Non-pigmented ciliary epithelial cell (primary cell): ENCODE measurements around the gene KRTAP1-1.
"Not testable (repeated sequence)": the region's sequence is repeated elsewhere in the genome, so short reads cannot be mapped to it uniquely, and the experiment has no call there.

Source experiments
- DNase-seq: peaks from one replicate; pipeline ENCODE4 v3.0.0-alpha.2; 2010; ENCODE audit warnings: low read depth

The KRTAP1-1 gene, protein sequence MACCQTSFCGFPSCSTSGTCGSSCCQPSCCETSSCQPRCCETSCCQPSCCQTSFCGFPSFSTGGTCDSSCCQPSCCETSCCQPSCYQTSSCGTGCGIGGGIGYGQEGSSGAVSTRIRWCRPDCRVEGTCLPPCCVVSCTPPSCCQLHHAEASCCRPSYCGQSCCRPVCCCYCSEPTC

DNA sequence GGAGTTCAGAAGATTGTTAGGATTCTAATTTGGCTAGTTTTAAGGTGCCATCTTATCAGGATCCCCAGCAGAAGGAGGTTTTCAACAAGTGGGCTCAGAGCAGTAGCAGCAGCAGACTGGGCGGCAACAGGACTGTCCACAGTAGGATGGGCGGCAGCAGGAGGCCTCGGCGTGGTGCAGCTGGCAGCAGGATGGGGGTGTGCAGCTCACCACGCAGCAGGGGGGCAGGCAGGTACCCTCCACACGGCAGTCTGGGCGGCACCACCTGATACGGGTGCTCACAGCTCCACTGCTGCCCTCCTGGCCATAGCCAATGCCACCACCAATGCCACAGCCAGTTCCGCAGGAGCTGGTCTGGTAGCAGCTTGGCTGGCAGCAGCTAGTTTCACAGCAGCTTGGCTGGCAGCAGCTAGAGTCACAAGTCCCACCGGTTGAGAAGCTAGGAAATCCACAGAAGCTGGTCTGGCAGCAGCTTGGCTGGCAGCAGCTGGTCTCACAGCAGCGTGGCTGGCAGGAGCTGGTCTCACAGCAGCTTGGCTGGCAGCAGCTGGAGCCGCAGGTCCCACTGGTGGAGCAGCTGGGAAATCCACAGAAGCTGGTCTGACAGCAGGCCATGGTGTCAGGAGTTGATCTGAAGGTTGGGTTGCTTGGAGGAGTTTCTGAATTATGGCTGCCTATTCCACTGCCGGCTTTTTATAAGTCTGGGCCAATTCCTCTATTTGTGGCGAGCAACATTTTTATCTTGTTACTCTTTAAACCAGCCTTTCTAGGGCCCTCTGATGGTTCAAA is at the start of gene KRTAP1-1:
Gene KRTAP1-1 (minus strand): TSS at position 668 of the 789 bp plus-strand sequence. CDS start 53 bp downstream, at position 615.
- not testable (repeated sequence) for DNase-seq

DNA sequence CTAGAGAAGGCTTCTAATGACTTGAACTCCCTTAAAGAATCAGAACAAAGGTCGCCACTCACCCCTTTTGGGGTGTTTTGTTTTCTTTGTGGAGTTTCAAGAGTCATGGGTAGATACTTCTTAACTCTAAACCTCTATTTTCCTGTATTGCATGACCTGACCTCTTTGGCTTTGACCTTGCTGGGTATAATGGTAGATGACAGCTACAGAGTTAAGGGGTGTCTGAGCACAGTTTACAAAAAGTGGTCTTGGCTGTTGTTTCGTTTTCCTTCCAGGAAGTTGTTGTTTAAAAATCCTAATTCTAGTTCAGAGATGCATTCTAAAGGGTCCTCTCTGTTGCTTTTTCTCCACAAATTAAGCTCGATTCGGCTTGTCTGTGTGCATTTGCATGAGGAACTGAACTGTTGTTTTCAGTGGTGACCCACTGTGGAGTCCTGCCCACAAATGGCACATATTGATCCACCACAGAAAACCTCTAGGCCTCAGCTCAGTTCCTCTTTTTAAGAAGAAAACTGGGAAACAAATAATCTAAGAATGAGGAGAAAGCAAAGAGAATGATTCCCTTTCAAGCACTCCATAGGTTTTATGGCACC is 47.6 kb upstream of the KRTAP1-1 start:
- not testable (repeated sequence) for DNase-seq

DNA sequence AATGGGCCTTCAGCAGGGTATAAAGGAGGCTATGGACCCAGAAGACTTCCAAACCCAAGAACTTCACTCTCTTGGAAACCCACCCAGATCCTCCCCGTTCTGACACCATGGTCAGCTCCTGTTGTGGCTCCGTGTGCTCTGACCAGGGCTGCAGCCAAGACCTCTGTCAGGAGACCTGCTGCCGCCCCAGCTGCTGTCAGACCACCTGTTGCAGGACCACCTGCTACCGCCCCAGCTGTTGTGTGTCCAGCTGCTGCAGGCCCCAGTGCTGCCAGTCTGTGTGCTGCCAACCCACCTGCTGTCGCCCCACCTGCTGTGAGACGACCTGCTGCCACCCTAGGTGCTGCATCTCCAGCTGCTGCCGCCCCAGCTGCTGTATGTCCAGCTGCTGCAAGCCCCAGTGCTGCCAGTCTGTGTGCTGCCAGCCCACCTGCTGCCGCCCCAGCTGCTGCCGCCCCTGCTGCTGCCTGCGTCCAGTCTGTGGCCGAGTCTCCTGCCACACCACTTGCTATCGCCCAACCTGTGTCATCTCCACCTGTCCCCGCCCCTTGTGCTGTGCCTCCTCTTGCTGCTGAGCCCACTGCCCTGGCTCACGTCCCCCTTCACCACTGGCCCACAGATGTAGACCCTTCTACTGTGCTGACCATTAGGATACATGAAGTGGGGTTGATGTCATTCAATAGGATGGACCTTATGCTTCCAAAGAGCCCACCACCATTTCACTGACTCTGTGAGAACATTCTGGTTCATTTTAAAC is 43.0 kb upstream of the KRTAP1-1 start, which contains the start of gene KRTAP4-7:
Gene KRTAP4-7 (plus strand): TSS at position 51 of the 757 bp plus-strand sequence. CDS start 57 bp downstream, at position 108.
- DNase-seq = not testable (repeated sequence)

DNA sequence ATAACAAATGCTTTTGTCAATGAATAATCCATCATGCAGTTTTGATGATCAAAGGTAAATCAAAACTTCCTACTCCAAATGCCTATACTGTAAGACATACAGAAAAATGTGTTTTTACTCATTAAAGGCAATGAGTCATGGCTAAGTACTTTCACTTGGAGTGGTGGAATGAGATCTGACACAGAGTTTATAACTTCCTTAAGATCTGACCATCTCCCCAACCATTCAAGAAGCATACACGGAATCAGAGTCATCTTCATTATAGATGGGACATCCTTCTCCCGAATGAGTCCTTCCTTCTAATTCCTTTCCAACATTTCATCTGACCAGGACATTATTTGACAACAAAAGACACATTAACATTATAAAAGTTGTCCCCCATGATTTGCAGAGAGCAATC is 42.2 kb upstream of the KRTAP1-1 start:
- DNase-seq = not testable (repeated sequence)

DNA sequence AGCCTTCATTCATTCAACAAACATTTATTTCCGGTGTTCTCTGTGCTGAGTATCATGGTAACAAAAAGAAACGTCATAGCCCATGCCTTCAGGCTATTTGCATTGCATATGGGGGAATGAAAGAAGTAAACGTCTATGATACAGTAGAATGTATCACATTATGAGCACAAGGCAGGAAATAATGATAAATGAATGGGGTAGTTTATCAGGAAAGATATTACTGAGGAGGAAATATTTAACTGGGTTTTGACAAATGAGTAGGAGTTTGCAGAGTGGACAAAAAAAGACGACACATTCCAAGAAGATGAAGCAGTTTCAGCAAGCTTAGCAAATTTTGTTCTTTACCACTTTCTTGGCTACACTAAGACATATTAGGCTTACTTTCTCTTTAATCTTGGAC is 41.4 kb upstream of the KRTAP1-1 start:
- DNase-seq = no peak

DNA sequence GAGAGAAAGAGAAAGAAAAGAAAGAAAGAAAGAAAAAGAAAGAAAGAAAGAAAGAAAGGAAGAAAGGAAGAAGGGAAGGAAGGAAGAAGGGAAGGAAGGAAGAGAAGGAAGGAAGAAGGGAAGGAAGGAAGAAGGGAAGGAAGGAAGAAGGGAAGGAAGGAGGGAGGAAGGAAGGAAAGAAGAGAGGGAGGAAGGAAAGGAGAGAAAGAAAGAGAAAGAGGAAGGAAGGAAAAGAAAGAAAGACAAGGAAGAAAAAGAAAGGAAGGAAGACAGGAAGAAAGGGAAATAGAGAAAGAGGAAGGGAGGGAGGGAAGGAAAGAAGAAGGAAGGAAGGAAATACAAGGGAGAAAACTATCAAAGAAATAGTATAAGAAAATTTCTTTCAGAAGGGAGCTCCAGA is 35.5 kb upstream of the KRTAP1-1 start:
- no peak for DNase-seq

DNA sequence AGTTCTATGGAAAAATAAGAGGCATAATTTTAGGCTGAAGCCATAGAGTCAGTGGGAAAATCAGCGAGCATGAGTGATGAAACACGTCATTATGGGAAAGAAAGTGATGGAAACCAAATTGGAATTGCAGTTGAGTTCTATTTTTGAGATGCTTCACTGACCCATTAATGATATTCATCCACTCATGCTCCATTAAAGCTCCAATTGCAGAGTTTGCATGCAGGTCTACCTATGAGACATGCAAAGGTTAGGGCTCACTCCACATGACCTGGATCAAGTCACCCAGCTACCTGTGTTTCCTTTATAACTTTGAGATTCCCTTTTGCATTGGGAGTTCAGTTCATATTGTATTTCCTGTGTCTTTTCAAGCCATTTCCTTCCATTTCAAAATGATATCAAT is 32.4 kb upstream of the KRTAP1-1 start:
- DNase-seq = no peak

DNA sequence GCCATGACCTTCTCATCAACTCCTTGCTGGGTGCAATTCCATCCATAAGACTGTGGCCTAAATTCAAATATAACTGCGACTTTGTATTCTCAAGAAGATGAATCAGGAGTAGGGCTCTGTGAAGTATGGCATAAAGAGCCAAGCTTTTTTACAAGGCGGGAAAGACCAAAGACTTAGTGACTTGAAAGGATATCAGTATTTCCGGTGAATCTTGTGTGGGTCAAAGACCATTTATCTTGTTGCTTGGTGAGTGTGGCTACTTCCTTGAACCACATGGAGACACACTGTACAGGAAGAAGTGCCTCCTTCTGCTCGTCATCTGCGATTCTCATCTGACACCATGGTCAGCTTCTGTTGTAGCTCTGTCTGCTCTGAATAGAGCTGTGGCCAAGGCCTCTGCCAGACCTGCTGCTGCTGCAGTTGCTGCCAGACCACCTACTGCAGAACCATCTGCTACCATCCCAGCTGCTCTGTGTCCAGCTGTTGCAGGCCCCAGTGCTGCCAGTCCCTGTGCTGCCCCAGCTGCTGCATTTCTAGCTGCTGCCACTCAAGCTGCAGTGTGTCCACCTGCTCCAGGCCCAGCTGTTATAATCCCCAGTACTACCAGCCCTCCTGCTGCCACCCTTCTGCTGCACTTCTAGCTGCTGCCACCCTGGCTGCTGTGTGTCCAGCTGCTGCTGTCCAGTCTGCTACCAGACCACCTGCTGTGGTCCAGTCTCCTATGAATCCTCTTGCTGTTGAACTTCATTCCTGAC is 30.5 kb upstream of the KRTAP1-1 start:
- no peak for DNase-seq

DNA sequence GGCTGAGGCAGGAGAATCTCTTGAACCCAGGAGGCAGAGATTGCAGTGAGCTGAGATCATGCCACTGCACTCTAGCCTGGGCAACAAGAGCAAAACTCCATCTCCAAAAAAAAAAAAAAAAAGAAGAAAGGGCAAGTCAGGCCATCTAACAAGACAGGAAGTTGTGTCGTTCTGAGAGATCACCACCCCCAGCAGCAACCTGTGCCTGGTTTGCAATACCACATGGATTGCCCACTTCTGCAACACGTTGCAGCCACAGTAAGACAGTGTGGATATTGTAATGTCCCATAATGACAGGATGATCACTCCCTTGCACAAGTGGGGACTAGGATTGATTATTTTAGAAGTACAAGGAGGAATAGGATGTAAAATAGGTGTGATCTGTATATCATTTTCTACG is 27.8 kb upstream of the KRTAP1-1 start:
- DNase-seq = no peak

DNA sequence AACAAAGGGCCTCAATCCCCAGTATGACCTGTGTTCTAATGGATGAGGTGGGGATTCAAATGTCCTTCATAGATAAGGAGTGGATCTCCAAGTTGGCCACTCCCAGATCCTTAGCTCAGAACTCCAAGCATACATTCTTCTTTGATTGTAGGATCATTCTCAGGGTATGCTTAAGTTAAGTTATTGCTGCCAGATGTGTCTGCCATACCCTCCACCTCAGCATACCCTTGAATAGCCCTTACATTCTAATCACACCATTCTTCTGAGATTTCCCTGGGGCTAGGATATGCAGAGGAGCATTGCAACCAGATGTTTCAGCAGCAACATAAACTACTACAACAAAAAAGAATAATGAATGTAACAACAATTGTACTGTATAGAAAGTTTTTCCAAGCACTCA is 26.0 kb upstream of the KRTAP1-1 start:
- no peak for DNase-seq

DNA sequence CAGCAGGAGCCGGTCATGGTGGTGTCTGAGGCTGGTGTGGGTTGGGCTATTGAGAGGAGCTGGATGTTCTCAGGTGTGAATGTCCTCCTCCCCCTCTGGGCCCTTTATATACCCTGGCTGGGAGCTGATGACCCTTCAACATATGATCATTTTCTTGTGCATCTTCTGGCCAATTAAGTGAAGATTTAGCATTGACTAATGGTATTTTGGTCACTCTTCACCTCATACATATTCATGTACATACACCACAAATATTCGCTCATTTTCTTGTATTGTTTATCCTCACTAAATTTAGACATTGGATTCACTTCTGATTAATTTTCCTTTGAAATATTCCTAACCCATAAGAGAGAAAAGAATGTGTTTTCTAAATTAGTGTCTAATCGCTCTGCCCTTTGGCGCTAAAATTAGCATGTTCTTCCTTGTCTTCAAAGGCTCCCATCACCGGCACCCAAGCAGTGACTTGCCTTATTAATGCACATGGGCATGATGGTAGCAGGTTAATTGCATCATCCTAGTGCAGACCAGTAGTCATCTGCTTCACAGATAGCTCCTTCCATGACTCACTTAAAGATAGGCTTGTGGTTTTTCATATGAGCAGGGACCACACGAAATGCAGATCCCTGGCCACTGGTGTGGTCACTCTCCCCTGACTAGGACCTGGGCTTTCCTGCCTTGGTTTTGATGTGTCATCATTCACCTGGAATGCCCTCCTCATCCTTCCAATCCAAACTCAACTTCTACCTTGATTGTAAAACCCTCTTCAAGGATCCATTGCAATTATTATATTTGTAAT is 24.8 kb upstream of the KRTAP1-1 start, which contains the start of gene KRTAP2-4:
Gene KRTAP2-4 (minus strand): TSS at position 51 of the 796 bp plus-strand sequence. CDS start 34 bp downstream, at position 17.
- peak; percentile 79 for DNase-seq

DNA sequence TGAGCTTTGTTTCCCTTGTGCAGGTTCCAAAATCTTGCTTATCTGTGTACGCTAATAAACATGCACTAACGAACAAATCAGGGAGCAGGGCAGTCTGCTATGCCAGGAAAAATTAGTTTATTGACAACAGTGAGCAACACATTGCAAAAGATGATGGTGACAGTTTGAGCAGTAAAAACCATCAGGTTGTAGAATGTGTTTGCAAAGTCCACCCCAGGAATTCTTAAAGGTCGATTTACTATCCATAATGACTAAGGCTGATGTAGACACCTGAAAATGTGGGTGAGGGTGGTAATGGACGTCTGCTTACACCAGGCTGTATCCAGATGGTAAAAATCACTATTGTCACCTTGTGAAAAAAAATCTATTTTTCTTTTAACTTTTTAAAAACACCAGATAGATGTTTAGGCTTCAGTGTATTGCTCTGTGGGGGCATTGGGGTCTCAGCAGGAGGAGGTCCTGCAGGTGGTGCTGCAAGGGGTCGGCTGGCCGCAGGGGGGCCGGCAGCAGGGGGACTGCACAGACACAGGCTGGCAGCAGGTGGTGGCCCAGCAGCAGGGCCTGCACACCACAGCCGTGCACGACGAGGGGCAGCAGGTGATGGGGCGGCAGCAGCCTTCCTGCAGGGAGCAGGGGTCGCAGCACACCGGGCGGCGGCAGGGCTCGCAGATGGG is 23.9 kb upstream of the KRTAP1-1 start:
- not testable (repeated sequence) for DNase-seq

DNA sequence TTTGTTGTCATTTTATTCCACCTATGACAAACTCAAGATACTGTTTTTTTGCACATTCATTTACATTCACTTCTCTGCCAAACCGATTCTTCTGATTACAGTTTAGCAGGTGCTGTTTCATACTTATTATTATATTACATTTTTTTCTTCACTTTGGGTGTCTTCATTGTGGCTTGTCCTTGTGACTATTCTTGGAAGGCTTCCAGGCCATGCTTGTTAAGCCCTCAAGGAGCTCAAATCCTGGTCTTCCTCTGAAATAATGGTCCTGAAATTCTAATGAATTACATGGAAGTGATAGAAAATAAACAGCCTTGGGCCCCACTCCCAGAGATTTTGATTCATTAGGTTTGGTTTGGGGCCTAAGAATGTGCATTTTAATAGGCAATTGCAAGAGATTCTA is 23.1 kb upstream of the KRTAP1-1 start:
- DNase-seq = no peak

DNA sequence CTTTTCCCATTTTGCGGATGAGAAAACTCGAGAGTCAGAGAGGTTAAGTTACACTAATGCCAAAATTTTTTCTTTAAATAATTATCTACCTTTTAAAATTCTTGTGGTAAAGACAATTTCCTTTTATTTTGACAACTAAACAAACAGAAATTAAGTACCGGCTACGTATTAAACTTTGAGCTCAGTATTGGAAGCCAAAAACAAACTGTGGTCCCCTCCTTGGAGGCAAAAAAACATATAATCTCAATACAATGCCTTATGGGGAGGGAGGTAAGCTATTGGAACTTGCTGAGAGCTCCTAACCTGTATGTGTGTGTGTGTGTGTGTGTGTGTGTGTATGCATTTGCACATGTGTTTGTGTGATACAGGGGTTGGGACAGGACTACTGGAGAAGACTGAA is 22.2 kb upstream of the KRTAP1-1 start:
- DNase-seq = no peak

DNA sequence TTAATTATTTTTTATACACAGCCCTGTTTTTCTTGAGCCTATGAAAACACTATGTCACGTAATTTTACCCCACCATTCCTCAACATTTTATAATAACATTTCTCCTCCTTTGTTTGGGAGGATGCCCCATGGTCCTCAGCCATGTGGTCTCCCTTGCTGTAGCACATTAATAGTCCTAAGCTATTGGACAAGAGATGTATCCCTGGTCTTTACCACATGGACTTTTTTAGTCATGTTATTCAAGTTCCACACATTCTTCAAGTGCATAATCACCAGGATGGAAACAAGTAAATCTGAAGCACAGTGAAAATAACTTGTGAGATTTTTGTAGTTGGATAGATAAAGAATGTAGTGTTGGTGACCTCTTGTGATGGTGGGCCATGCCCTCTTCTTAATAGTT is 20.7 kb upstream of the KRTAP1-1 start:
- peak; percentile 93 for DNase-seq

DNA sequence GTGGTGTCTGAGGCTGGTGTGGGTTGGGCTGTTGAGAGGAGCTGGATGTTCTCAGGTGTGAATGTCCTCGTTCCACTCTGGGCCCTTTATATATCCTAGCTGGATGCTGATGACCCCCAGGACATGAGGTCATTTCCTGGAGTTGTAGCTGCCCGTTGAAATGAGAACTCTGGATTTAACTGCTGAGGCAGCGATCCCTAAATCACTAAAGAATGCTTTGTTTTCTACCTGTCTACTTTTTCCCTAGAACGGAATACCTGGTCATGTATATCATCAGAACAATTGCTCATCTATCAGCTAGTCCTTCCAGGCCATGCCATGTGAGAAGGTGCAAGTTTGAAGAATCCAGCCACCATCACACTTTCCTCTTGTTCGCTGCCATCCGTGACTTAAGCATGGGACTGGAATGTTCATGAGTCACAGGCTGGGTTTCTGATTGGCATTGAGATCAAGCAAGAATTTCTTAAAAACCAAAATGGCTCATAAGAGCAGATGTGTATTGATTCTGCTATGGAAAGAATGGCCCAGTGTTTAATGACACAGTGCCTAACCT is 18.9 kb upstream of the KRTAP1-1 start, which contains the start of gene KRTAP2-3:
Gene KRTAP2-3 (minus strand): TSS at position 63 of the 553 bp plus-strand sequence. CDS start 64 bp downstream, outside the sequence.
- peak; percentile 92 for DNase-seq

DNA sequence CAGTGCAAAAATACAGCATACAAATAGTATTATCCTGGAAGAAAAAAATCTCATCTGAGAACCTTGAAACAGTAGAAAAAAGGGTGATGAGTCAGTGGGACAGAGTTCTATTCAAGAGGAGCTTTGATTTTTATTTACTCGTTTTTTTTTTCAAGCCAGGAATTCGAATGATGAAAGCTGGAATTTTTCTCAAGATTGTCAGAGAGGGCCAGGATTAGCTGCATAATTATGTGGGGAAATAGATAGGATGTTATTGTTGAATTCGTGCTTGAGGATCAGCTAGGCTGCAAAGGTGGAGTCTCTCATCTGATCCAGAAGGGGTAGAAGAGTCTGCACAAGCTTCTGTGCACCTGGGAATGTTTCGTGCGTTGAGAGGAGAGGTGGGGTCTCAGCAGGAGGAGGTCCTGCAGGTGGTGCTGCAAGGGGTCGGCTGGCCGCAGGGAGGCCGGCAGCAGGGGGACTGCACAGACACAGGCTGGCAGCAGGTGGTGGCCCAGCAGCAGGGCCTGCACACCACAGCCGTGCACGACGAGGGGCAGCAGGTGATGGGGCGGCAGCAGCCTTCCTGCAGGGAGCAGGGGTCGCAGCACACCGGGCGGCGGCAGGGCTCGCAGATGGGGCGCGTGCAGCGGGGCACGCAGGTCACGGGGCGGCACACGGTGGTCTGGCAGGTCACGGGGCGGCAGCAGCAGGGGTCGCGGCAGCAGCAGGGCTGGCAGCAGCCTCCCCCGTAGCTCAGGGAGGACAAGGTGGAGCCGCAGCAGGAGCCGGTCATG is 18.2 kb upstream of the KRTAP1-1 start:
- peak; percentile 86 for DNase-seq

DNA sequence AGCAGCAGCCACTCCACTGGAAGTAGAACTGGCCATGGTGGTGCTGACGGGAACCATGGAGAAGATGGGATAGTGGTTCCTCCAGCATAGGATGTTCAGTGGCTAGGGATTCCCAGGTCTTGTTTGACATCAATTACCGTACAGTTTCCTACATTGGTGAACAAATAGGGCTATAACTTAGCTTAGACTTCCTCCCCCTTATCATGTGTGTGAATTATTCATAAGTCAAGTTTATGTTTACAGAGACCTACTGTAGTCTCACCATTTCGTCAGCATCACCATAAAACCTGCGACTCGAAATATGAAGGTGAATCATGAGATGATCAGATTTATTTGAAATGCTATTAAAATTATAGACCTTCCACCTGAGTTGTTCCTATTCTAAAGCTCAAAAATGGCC is 17.5 kb upstream of the KRTAP1-1 start:
- no peak for DNase-seq

DNA sequence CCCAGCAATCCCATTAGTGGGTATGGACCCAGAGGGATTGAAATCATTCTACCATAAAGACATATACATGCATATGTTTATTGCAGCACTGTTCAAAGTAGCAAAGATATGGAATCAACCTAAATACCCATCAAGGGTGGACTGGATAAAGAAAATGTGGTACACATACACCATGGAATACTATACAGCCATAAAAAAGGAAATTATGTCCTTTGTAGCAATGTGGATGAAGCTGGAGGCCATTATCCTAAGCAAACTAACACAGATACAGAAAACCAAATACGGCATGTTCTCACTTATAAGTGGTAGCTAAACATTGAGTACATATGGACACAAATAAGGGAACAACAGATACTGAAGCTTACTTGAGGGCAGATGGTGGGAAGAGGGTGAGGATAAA is 16.3 kb upstream of the KRTAP1-1 start:
- no peak for DNase-seq
